VCaP (cell line): ENCODE data around the gene MICA.
A peak's percentile ranks its signal among the peaks of the same experiment; 100 is the strongest.
"Not testable (repeated sequence)": the region's sequence is repeated elsewhere in the genome, so short reads cannot be mapped to it uniquely, and the experiment has no call there.

Experiments used
- H3K27ac ChIP-seq: fragments of 450-650 bp; 2 replicates; pipeline ENCODE4 v1.5.1; 2017
- CTCF ChIP-seq: fragments of 450-650 bp; conservative IDR thresholded peaks from 2 replicates; pipeline ENCODE4 v1.5.1; 2017; ENCODE audit warnings: mild to moderate bottlenecking, moderate library complexity

MICA gene

DNA sequence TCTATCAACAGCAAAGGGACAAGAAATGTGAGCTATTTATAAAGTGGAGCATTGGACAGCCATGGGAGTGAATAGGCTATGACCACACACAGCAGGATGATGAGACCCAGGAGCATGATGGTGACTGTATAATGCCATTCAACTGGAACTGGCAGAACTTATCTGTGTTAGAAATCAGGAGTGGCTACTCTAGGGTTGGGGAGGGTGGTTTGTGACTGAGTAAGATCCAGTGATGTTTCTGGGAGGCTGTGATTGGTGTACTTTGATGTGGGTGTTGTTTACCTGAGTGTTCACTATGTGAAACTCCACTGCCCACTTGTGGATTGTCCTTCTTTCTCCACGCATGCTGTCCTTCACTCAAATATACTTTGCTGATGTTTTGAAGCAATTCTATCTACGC lies 34.9 kb upstream of the MICA start:
- H3K27ac ChIP-seq: no peak overlapping the region
- TF ChIP-seq CTCF: 0 out of 2 replicates have a peak, but pooled peaks have one; percentile 26

- TF ChIP-seq CTCF: peak; percentile 40
- H3K27ac ChIP-seq: not testable (repeated sequence)
These were observed 29.3 kb upstream of the MICA start for GRCh38 chr6:31374118-31374517.

GRCh38 chr6:31375699-31376098 lies 27.7 kb upstream of the MICA start:
- H3K27ac ChIP-seq: no peak overlapping the region
- no peak for TF ChIP-seq CTCF

DNA sequence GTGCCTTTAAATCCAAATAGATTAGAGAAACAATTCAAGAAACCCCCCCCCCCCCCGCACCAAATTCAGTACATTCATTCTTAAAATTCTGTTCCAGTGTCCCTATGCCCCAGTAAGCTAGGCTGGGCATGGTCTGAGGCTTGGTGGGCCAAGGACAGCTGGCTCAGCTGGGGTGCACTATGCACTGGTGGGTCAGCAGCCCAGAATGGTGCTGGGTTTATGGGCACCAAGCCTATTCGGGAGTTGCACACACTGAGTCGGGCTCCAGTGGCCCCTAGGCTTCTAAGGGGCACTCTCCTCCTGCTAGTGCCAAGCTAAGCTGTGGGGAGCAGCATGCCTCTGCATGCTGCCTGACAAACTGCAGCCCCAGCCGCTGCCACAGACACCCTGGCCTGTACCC lies 26.4 kb upstream of the MICA start:
- TF ChIP-seq CTCF: no peak
- H3K27ac ChIP-seq: no peak overlapping the region

DNA sequence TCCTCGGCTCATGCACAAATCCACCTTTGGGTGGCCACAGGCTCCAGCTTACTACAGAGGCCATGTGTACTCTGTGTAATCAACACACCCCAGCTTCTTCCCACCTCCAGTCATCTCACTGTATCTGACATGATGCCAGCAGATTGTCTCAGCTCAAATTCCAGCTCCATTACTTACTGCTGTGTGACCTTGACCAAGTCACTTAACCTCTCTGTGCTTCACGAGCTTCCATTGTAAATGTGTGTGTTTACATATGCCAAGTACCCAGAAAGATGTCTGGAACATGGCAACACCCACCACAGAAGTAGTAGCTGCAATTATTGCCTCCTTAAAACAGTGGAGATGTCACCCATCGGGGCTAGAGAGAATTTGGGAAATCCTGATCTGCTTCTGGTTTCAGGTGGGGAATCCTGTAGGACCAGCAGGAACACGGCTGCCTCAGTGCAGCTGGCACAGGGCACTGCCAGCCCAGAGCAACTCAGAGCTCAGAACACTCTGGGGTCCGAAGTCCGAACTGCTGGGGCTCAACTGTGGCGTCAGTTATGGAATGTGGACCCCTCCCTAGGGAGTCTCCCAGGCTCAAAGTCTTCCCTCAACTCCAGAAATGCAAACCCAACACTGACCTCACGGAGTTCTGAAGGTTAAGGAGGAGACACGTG lies 25.2 kb upstream of the MICA start:
- no peak overlapping the region for H3K27ac ChIP-seq
- no peak for TF ChIP-seq CTCF

GRCh38 chr6:31378721-31379103 lies 24.7 kb upstream of the MICA start:
- no peak overlapping the region for H3K27ac ChIP-seq
- TF ChIP-seq CTCF: no peak

GRCh38 chr6:31379850-31380249 lies 23.5 kb upstream of the MICA start:
- no peak for TF ChIP-seq CTCF
- H3K27ac ChIP-seq: no peak overlapping the region
